Calu3 (cell line): Measurements from ENCODE around the gene TFAP2A. TPM values are rescaled to one million over a fixed set of nuclear protein-coding genes. Genes with fewer than 3 reads are reported as not detected.

Source experiments
- BruUV-seq: library from RNA; stranded (reverse); fragments of 400-500 nt; replicated peaks from 2 replicates; lab custom pipeline; 2021; lab: Mats Ljungman, UMichigan
- CTCF ChIA-PET: fragments of 300-600 bp; sonication (Branson Sonifier 250); formaldehyde crosslinking; loops from one replicate; lab custom pipeline; 2022; ENCODE audit warnings: antibody characterized with exemption; lab: Charles Lee
- DNase-seq: peaks from one replicate; pipeline ENCODE4 v3.0.0; 2022
- H3K27ac Mint-ChIP-seq: one replicate; pipeline ENCODE4 v1.8.0; 2022; ENCODE audit warnings: mixed read lengths; ENCODE audit not compliant: unreplicated experiment
- H3K27me3 Mint-ChIP-seq: one replicate; pipeline ENCODE4 v1.8.0; 2022; ENCODE audit warnings: mixed read lengths; ENCODE audit not compliant: unreplicated experiment
- H3K36me3 Mint-ChIP-seq: one replicate; pipeline ENCODE4 v1.8.0; 2022; ENCODE audit warnings: mild to moderate bottlenecking, moderate library complexity, mixed read lengths; ENCODE audit not compliant: insufficient read depth, unreplicated experiment
- H3K4me1 Mint-ChIP-seq: one replicate; pipeline ENCODE4 v1.8.0; 2022; ENCODE audit warnings: mild to moderate bottlenecking, low read depth, mixed read lengths; ENCODE audit not compliant: unreplicated experiment
- H3K4me3 Mint-ChIP-seq: one replicate; pipeline ENCODE4 v1.8.0; 2022; ENCODE audit warnings: mild to moderate bottlenecking, low read depth, moderate library complexity, mixed read lengths; ENCODE audit not compliant: unreplicated experiment
- H3K9me3 Mint-ChIP-seq: one replicate; pipeline ENCODE4 v1.8.0; 2022; ENCODE audit warnings: low read depth, mixed read lengths; ENCODE audit not compliant: unreplicated experiment
- CTCF ChIP-seq: fragments of 200-600 bp; IDR thresholded peaks from one replicate; pipeline ENCODE4 v1.8.0; 2022; ENCODE audit warnings: antibody characterized with exemption; ENCODE audit not compliant: unreplicated experiment
- intact Hi-C: fragments of 100-400 bp; cut with micrococcal nuclease; formaldehyde crosslinking; loops from one replicate; pipeline ENCODE4 v1.10.0; 2022; ENCODE audit not compliant: unreplicated experiment
- total RNA-seq: library from RNA; stranded (reverse); gene quantifications from 2 replicates; pipeline ENCODE4 v1.2.3, GENCODE V29; 2022

Gene TFAP2A
- total RNA-seq, 1 experiment from 2014 or later = 74.7 TPM

GRCh38 chr6:10413850-10414738 lies 780 bp downstream of the TFAP2A start:
- peak overlapping the region; percentile 94 for H3K27ac Mint-ChIP-seq
- no peak for TF ChIP-seq CTCF
- intact Hi-C loops = loop anchor here (5.0 kb wide), 1 partner anchor 877 kb away; no protein-coding TSS in a partner anchor
- H3K4me3 Mint-ChIP-seq = peak overlapping the region; percentile 92
- no peaks in the 10 kb centered on the region for H3K27me3 Mint-ChIP-seq
- H3K9me3 Mint-ChIP-seq = no peaks in the 10 kb centered on the region
- peaks cover 100% of the 10 kb centered on the region for H3K36me3 Mint-ChIP-seq
- peaks cover 12% of the 10 kb centered on the region for H3K4me1 Mint-ChIP-seq
- BruUV-seq = TSS peak; percentile 16
- CTCF ChIA-PET = interaction anchor here (0.5 to 4.2 kb wide), 11 partner anchors 14 to 1242 kb away, joined by 3 to 32 read pairs (median 4); partner anchors contain the start of genes C6orf52 and PAK1IP1
- peak; percentile 53 for DNase-seq

GRCh38 chr6:10413262-10413849 lies 1.5 kb downstream of the TFAP2A start:
- no TSS peak for BruUV-seq
- Mint-ChIP-seq H3K9me3 (no peaks in the 10 kb centered on the region), H3K4me1 (peaks cover 12% of the 10 kb centered on the region), H3K36me3 (peaks cover 100% of the 10 kb centered on the region), H3K27me3 (no peaks in the 10 kb centered on the region), H3K27ac (peak overlapping the region; percentile 94), H3K4me3 (peak overlapping the region; percentile 92)
- intact Hi-C loops = loop anchor here (5.0 kb wide), 1 partner anchor 876 kb away; no protein-coding TSS in a partner anchor
- peak; percentile 16 for DNase-seq
- CTCF ChIA-PET = interaction anchor here (0.5 to 4.2 kb wide), 5 partner anchors 14 to 1590 kb away, joined by 3 to 32 read pairs (median 3); partner anchors contain the start of genes C6orf52 and PAK1IP1
- no peak for TF ChIP-seq CTCF

GRCh38 chr6:10412461-10413261 lies 2.2 kb downstream of the TFAP2A start:
- Mint-ChIP-seq H3K27ac (peak overlapping the region; percentile 99), H3K4me3 (peak overlapping the region; percentile 92), H3K4me1 (peaks cover 6% of the 10 kb centered on the region), H3K27me3 (no peaks in the 10 kb centered on the region), H3K36me3 (peaks cover 100% of the 10 kb centered on the region), H3K9me3 (no peaks in the 10 kb centered on the region)
- intact Hi-C loops = loop anchor here (5.0 kb wide), 1 partner anchor 875 kb away; no protein-coding TSS in a partner anchor
- no peak for TF ChIP-seq CTCF
- CTCF ChIA-PET = interaction anchor here (0.8 to 4.2 kb wide), 2 partner anchors 15 to 1591 kb away, joined by 3 to 32 read pairs; no protein-coding TSS in a partner anchor
- peak; percentile 86 for DNase-seq
- BruUV-seq = no TSS peak

GRCh38 chr6:10411971-10412460 lies 2.9 kb downstream of the TFAP2A start:
- peak overlapping the region; percentile 99 for H3K27ac Mint-ChIP-seq
- H3K4me3 Mint-ChIP-seq = peak overlapping the region; percentile 92
- H3K36me3 Mint-ChIP-seq = peaks cover 100% of the 10 kb centered on the region
- no peak for TF ChIP-seq CTCF
- H3K4me1 Mint-ChIP-seq = no peaks in the 10 kb centered on the region
- CTCF ChIA-PET = interaction anchor here (4.2 kb wide), 1 partner anchor 16 kb away, joined by 32 read pairs; no protein-coding TSS in a partner anchor
- intact Hi-C loops = loop anchor here (5.0 kb wide), 1 partner anchor 875 kb away; no protein-coding TSS in a partner anchor
- BruUV-seq = no TSS peak
- H3K27me3 Mint-ChIP-seq = no peaks in the 10 kb centered on the region
- DNase-seq = peak; percentile 75
- H3K9me3 Mint-ChIP-seq = no peaks in the 10 kb centered on the region
